Prostate gland (tissue), 2 donors: Measurements from ENCODE around the gene NEO1.

Source experiments
- CTCF ChIP-seq, 4 experiments: fragments of 200-600 bp in 2 of 4; fragments of 450-650 bp in 2 of 4; sonication (generic) in 2 of 4; IDR thresholded peaks; 1 replicate in 3 of 4; 2 replicates in 1 of 4; pipeline ENCODE4 v1.5.1; 2016 to 2019; ENCODE audit warnings: antibody characterized with exemption in 4 of 4, mild to moderate bottlenecking in 2 of 4, moderate library complexity in 2 of 4
- POLR2AphosphoS5 ChIP-seq: sonication (generic); formaldehyde crosslinking; IDR thresholded peaks from one replicate; pipeline ENCODE4 v1.6.1; 2017; ENCODE audit warnings: antibody characterized with exemption

GRCh38 chr15:73354241-73354640, 302.0 kb downstream of the NEO1 start:
- no peak for TF ChIP-seq POLR2AphosphoS5
- no peak for TF ChIP-seq CTCF (IDR thresholded peaks at IDR 0.05)
